HG03439 (cell line): ENCODE results near the gene ORAI2.
"Not testable (repeated sequence)": the region's sequence is repeated elsewhere in the genome, so short reads cannot be mapped to it uniquely, and the experiment has no call there.

ENCODE experiments used
- ATAC-seq: cut with Tn5 transposase; IDR thresholded peaks from one replicate; pipeline ENCODE4 v1.9.1; 2021; ENCODE audit warnings: mild to moderate bottlenecking, moderate library complexity; ENCODE audit not compliant: unreplicated experiment

The ORAI2 gene

GRCh38 chr7:102445674-102446071 is 12.3 kb downstream of the ORAI2 start:
- no peak for ATAC-seq

GRCh38 chr7:102446387-102447156 is 13.2 kb downstream of the ORAI2 start:
- ATAC-seq, result no peak

GRCh38 chr7:102447311-102447710 is 13.9 kb downstream of the ORAI2 start:
- ATAC-seq, result no peak

DNA sequence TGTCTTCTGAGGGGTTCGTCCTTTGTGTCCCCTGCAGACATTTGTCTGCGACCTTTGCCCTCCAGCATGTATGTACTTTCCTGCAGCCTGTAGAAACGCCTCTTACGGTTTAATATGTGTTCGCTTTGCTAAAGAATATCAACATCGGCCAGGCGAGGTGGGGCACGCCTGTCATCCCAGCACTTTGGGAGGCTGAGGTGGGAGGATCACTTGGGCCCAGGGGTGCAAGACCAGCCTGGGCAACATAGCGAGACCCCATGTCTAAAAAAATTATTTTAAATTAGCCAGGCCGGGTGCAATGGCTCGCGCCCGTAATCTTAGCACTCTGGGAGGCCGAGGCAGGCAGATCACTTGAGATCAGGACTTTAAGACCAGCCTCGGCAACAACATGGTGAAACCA is 15.8 kb downstream of the ORAI2 start:
- no peak for ATAC-seq

GRCh38 chr7:102450242-102450641 is 16.9 kb downstream of the ORAI2 start:
- ATAC-seq, result no peak

DNA sequence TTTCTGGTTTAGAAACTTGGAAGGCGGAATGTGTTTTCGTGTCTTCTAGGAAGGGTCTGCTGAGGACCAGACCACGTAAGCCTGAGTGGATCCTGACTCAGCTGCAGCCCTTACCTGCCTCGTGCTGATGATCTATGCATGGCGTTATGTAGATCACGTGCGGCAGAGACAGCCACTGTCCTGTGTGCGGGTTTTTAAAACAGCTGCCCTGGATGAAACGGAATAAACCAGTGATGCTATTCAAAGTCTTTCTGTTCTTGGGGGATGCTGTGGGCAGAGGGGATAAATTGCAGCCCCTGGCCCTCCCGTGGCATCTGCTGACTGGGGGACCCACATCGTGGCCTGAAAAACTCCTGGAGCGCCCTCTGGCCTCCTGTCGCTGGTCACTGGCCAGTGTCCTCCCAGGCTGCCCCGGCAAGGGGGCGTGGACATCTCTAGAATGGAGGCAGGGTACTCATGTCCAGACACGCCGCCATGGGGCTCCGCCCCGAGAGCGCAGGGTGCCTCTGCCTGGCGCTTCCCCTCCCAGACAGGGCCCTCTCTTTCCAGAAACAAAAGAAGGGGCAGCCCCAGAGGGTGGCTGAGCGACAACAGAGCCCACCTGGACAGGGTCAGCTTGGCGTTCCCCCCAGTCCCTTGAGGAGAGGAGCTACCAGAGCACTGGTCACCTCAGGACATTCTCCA is 18.1 kb downstream of the ORAI2 start:
- no peak for ATAC-seq

- ATAC-seq, result no peak
These were observed 19.1 kb downstream of the ORAI2 start for GRCh38 chr7:102452451-102452850.

GRCh38 chr7:102453319-102453718 is 19.9 kb downstream of the ORAI2 start:
- no peak for ATAC-seq

DNA sequence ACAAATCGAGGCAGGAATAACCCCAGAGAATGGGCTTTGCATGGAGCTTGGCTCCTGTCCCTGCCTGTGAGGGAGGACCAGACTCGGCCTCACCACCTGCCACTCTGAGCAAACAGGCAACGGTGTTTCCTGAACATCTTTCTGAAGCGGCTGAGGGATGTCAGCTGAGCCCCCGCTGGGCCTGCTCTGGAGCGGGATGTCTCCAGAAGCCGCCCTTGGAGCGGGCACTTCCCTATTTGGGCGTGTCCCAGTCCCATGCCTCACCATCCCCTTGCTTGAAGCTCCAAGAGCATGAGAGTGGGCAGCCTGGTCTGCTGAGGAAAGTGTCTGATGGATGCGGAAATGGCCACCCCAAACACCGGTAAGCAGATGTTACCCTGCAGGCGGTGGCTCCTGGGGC is 21.1 kb downstream of the ORAI2 start:
- ATAC-seq, result no peak

GRCh38 chr7:102454932-102455331 is 21.6 kb downstream of the ORAI2 start:
- ATAC-seq, result not testable (repeated sequence)

DNA sequence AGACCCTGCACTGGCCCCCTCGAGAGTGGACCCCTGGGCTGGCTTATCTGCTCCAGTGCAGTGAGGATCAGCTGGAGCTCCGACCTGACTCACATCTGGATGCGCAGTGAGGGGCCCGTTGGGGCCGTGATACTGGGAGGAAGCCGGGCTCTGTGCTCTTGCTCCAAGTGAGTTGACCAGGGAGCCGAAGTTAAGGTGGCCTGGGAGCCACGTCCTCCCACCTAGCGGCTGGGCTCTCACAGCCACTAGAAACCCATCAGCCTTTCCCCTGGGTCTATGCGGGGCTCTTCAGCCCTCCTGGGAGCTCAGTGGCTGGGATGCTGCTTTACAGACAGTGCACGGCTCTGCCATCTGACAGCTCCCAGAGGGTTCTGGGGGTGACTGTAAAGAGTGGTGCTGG is 22.2 kb downstream of the ORAI2 start:
- no peak for ATAC-seq

DNA sequence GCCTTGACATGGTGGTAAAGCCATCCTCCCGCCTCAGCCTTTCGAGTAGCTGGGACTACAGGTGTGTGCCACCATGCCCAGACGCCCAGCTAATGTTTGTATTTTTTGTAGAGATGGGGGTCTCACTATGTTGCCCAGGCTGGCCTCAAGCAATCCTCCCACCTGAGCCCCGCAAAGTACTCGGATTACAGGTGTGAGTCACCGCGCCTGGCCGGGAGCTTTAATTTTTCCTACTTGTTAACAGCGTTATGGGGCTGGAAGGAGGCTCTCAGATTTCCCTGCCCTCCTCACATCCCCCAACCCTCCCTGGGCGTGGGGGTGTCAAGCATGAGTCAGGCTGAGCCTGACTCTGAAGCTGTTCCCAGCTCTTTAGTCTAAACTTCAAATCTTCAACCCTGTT is 23.0 kb downstream of the ORAI2 start:
- ATAC-seq, result no peak

DNA sequence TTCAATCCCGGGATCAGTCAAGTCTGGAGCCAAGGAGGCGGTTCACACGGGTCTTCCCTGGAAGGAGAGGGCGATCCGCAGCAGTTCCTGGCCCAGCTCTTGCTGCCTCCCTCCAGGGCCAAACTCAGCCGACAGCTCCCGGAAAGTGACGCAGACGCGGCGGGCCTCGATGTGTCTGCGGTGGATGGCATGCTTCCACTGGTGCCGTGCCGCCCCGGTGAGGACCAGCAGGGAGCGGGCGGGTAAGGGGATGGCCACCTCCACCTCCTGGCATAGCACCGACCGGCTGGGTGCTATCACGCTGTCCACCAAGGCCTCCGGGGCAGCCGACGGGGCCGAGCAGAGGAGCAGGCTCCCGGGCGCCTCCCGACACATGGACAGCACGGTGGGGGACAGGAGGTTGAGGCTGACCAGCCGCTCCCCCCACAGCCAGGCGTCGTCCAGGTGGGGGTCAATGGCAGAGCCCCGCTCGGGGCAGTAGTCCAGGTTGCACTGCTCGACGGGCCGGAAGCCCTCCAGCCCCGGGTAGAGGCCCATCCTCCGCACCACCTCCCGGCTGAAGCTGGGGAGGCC is 24.1 kb downstream of the ORAI2 start:
- ATAC-seq, result no peak

DNA sequence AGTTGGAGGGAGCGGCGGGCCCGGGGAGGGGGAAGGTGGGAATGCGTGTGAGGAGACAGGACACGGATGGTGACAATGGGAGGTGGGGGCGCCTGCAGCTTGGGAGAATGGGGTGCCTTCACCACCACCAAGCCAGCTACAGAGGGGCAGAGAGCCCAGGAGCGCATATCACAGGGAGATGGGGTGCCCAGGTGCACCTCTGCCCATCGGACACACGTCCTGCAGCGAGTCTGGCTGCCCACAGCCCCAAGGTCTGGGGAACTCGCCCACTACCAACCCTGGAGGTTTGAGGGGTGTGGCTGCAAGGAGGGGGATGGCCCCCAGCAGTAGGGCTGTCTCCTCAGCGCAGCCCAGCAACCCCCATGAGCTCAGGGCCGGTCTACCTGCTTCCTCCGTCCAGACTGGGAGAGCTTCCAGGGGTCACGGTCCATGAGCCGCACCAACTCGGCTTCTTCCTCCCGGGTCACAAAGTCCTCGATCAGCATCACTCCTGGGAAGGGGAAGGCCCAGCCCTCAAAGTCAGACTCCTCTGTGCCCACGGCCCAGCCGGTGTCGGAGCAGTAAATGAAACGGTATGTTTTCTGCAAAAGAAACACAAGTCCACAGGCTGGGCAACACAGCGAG is 26.0 kb downstream of the ORAI2 start:
- ATAC-seq, result no peak

GRCh38 chr7:102460467-102460866 is 27.1 kb downstream of the ORAI2 start:
- no peak for ATAC-seq

- peak; percentile 1 for ATAC-seq
These were observed 30.6 kb downstream of the ORAI2 start for GRCh38 chr7:102463841-102464576.

- peak; percentile 90 for ATAC-seq
These were observed 31.4 kb downstream of the ORAI2 start, which contains the start of the genes ALKBH4 and LRWD1 for GRCh38 chr7:102464577-102465280. ALKBH4 (minus strand) TSS chr7:102464863; CDS start chr7:102464836, 27 bp downstream. LRWD1 (plus strand) TSS chr7:102464984; CDS start chr7:102465081, 97 bp downstream.

GRCh38 chr7:102466097-102466496 is 32.7 kb downstream of the ORAI2 start:
- ATAC-seq, result no peak

DNA sequence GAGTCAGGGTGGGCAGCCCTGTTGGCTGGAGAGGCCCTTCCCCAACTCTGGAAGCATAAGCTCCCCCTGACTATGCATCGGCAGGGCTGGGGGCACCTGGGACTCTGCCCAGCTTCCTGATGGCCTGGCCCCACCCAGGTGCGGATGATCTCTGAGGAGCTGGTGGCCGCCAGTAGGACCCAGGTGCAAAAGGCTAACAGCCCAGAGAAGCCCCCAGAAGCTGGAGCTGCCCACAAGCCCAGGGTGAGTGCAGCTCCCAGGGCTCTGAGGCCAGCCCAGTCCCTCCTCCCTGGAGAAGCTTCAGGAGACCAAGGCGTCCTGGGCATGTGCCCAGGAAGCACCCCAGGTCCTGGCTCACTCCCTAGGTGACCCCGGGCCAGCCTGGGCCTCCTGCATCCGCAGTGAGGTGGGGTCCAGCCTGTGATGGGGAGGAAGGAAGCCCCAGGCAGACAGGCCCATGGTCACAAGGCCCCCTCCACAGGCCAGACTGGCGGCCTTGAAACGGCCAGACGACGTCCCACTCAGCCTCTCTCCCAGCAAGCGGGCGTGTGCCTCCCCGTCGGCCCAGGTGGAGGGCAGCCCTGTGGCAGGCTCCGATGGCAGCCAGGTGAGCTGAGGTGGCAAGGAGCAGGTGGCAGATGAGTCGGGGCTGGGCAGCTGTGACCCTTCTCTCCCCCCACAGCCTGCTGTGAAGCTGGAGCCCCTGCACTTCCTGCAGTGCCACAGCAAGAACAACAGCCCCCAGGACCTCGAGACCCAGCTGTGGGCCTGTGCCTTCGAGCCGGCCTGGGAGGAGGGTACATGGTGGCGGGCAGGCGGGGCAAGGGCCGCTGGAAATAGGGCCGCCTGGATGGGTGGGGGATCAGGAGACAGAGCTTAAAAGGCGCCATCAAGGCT is 34.5 kb downstream of the ORAI2 start:
- ATAC-seq, result no peak
